ENCODE measurements around the gene GARIN3.

- TF ChIP-seq CTCF (IDR thresholded peaks at IDR 0.05) (no peak), POLR2A (IDR thresholded peaks at IDR 0.05) (no peak)
Measured at GRCh38 chr5:157213527-157214243, 47.6 kb upstream of the GARIN3 start.

Measured in heart left ventricle (tissue), 13 donors.